ENCODE results near the gene NEB. TPM values are rescaled to one million over a fixed set of nuclear protein-coding genes. Genes with fewer than 3 reads are reported as not detected.
"Not testable (repeated sequence)": the region's sequence is repeated elsewhere in the genome, so short reads cannot be mapped to it uniquely, and the experiment has no call there.

Gene NEB
- total and polyA plus RNA-seq, 9 donors, result 673 to 1,381 (median 1,001) TPM

- WGBS (ENCODE audit: insufficient coverage), result no CpG with 5 or more reads among the region's 2 CpGs
- not testable (repeated sequence) for H3K4me1 ChIP-seq (ENCODE audit: control insufficient read depth, insufficient read depth, low read length); H3K27me3 ChIP-seq (ENCODE audit: control insufficient read depth, insufficient read depth, low read length); H3K9me3 ChIP-seq (replicated peaks; ENCODE audit: control insufficient read depth, low read depth, low read length); DNase-seq; H3K27ac ChIP-seq (ENCODE audit: low read length); H3K4me3 ChIP-seq (ENCODE audit: low read length)
- peaks cover 38% of the 10 kb centered on the region for H3K36me3 ChIP-seq (ENCODE audit: control insufficient read depth, insufficient read depth, low read length)
Measured at GRCh38 chr2:151641895-151642294, 92.4 kb downstream of the NEB start.

- no peak for DNase-seq
- H3K27me3 ChIP-seq (ENCODE audit: control insufficient read depth, insufficient read depth, low read length), result no peaks in the 10 kb centered on the region
- H3K4me1 ChIP-seq (ENCODE audit: control insufficient read depth, insufficient read depth, low read length), result no peaks in the 10 kb centered on the region
- H3K27ac ChIP-seq (ENCODE audit: low read length), result no peak overlapping the region
- H3K4me3 ChIP-seq (ENCODE audit: low read length), result no peak overlapping the region
- H3K9me3 ChIP-seq (replicated peaks; ENCODE audit: control insufficient read depth, low read depth, low read length), result peaks cover 3% of the 10 kb centered on the region
- peaks cover 43% of the 10 kb centered on the region for H3K36me3 ChIP-seq (ENCODE audit: control insufficient read depth, insufficient read depth, low read length)
- WGBS (ENCODE audit: insufficient coverage), result no CpG with 5 or more reads among the region's 9 CpGs
Measured at GRCh38 chr2:151640087-151640486, 94.2 kb downstream of the NEB start.

GRCh38 chr2:151638990-151639389 lies 95.3 kb downstream of the NEB start:
- WGBS (ENCODE audit: insufficient coverage), result no CpG with 5 or more reads among the region's 1 CpG
- no peak overlapping the region for H3K27ac ChIP-seq (ENCODE audit: low read length)
- no peak for DNase-seq

GRCh38 chr2:151638191-151638933 lies 95.9 kb downstream of the NEB start:
- Histone ChIP-seq H3K27ac (ENCODE audit: low read length) (no peak overlapping the region), H3K4me3 (ENCODE audit: low read length) (no peak overlapping the region), H3K36me3 (ENCODE audit: control insufficient read depth, insufficient read depth, low read length) (peaks cover 47% of the 10 kb centered on the region), H3K4me1 (ENCODE audit: control insufficient read depth, insufficient read depth, low read length) (no peaks in the 10 kb centered on the region), H3K9me3 (replicated peaks; ENCODE audit: control insufficient read depth, low read depth, low read length) (peaks cover 5% of the 10 kb centered on the region), H3K27me3 (ENCODE audit: control insufficient read depth, insufficient read depth, low read length) (no peaks in the 10 kb centered on the region)
- 40% methylated on average over 1 of the region's 4 CpGs for WGBS (ENCODE audit: insufficient coverage)
- peak; percentile 43 for DNase-seq

More at GRCh38 chr2:151638990-151639389, 95.3 kb downstream of the NEB start:
- peaks cover 5% of the 10 kb centered on the region for H3K9me3 ChIP-seq (replicated peaks; ENCODE audit: control insufficient read depth, low read depth, low read length)
- no peaks in the 10 kb centered on the region for H3K4me1 ChIP-seq (ENCODE audit: control insufficient read depth, insufficient read depth, low read length)
- no peak overlapping the region for H3K4me3 ChIP-seq (ENCODE audit: low read length)
- H3K27me3 ChIP-seq (ENCODE audit: control insufficient read depth, insufficient read depth, low read length), result no peaks in the 10 kb centered on the region
- H3K36me3 ChIP-seq (ENCODE audit: control insufficient read depth, insufficient read depth, low read length), result peaks cover 49% of the 10 kb centered on the region

- WGBS (ENCODE audit: insufficient coverage), result 49% methylated on average over 4 of the region's 8 CpGs
- peaks cover 43% of the 10 kb centered on the region for H3K36me3 ChIP-seq (ENCODE audit: control insufficient read depth, insufficient read depth, low read length)
Measured at GRCh38 chr2:151637271-151637781, 97.0 kb downstream of the NEB start.

GRCh38 chr2:151634736-151635467 lies 99.4 kb downstream of the NEB start:
- Histone ChIP-seq H3K27me3 (ENCODE audit: control insufficient read depth, insufficient read depth, low read length) (no peaks in the 10 kb centered on the region), H3K27ac (ENCODE audit: low read length) (no peak overlapping the region), H3K36me3 (ENCODE audit: control insufficient read depth, insufficient read depth, low read length) (peaks cover 39% of the 10 kb centered on the region), H3K9me3 (replicated peaks; ENCODE audit: control insufficient read depth, low read depth, low read length) (peaks cover 5% of the 10 kb centered on the region), H3K4me3 (ENCODE audit: low read length) (no peak overlapping the region), H3K4me1 (ENCODE audit: control insufficient read depth, insufficient read depth, low read length) (no peaks in the 10 kb centered on the region)
- no peak for DNase-seq
- WGBS (ENCODE audit: insufficient coverage), result 100% methylated on average over 2 of the region's 4 CpGs

More at GRCh38 chr2:151637271-151637781, 97.0 kb downstream of the NEB start:
- Histone ChIP-seq H3K4me1 (ENCODE audit: control insufficient read depth, insufficient read depth, low read length) (no peaks in the 10 kb centered on the region), H3K27me3 (ENCODE audit: control insufficient read depth, insufficient read depth, low read length) (no peaks in the 10 kb centered on the region), H3K4me3 (ENCODE audit: low read length) (no peak overlapping the region), H3K27ac (ENCODE audit: low read length) (no peak overlapping the region), H3K9me3 (replicated peaks; ENCODE audit: control insufficient read depth, low read depth, low read length) (peaks cover 5% of the 10 kb centered on the region)
- peak; percentile 38 for DNase-seq

GRCh38 chr2:151632993-151633565 lies 101.2 kb downstream of the NEB start:
- no peak overlapping the region for H3K27ac ChIP-seq (ENCODE audit: low read length)
- H3K9me3 ChIP-seq (replicated peaks; ENCODE audit: control insufficient read depth, low read depth, low read length), result peaks cover 5% of the 10 kb centered on the region
- no peak overlapping the region for H3K4me3 ChIP-seq (ENCODE audit: low read length)
- no peaks in the 10 kb centered on the region for H3K27me3 ChIP-seq (ENCODE audit: control insufficient read depth, insufficient read depth, low read length)
- no CpG with 5 or more reads among the region's 1 CpG for WGBS (ENCODE audit: insufficient coverage)
- peaks cover 36% of the 10 kb centered on the region for H3K36me3 ChIP-seq (ENCODE audit: control insufficient read depth, insufficient read depth, low read length)
- DNase-seq, result no peak
- no peaks in the 10 kb centered on the region for H3K4me1 ChIP-seq (ENCODE audit: control insufficient read depth, insufficient read depth, low read length)

GRCh38 chr2:151630372-151630771 lies 103.9 kb downstream of the NEB start:
- Histone ChIP-seq H3K27me3 (ENCODE audit: control insufficient read depth, insufficient read depth, low read length) (no peaks in the 10 kb centered on the region), H3K4me3 (ENCODE audit: low read length) (no peak overlapping the region), H3K36me3 (ENCODE audit: control insufficient read depth, insufficient read depth, low read length) (peaks cover 36% of the 10 kb centered on the region), H3K4me1 (ENCODE audit: control insufficient read depth, insufficient read depth, low read length) (no peaks in the 10 kb centered on the region), H3K27ac (ENCODE audit: low read length) (no peak overlapping the region), H3K9me3 (replicated peaks; ENCODE audit: control insufficient read depth, low read depth, low read length) (peaks cover 5% of the 10 kb centered on the region)
- no peak for DNase-seq
- WGBS (ENCODE audit: insufficient coverage), result no CpG with 5 or more reads among the region's 1 CpG

- Histone ChIP-seq H3K4me3 (ENCODE audit: low read length) (no peak overlapping the region), H3K27ac (ENCODE audit: low read length) (no peak overlapping the region), H3K9me3 (replicated peaks; ENCODE audit: control insufficient read depth, low read depth, low read length) (no peaks in the 10 kb centered on the region), H3K27me3 (ENCODE audit: control insufficient read depth, insufficient read depth, low read length) (no peaks in the 10 kb centered on the region), H3K4me1 (ENCODE audit: control insufficient read depth, insufficient read depth, low read length) (no peaks in the 10 kb centered on the region), H3K36me3 (ENCODE audit: control insufficient read depth, insufficient read depth, low read length) (peaks cover 25% of the 10 kb centered on the region)
- 98% methylated on average over 5 of the region's 6 CpGs for WGBS (ENCODE audit: insufficient coverage)
- DNase-seq, result no peak
Measured at GRCh38 chr2:151627353-151627752, 106.9 kb downstream of the NEB start.

GRCh38 chr2:151624271-151624670 lies 110.0 kb downstream of the NEB start:
- DNase-seq, result peak; percentile 52
- Histone ChIP-seq H3K27me3 (ENCODE audit: control insufficient read depth, insufficient read depth, low read length) (no peaks in the 10 kb centered on the region), H3K27ac (ENCODE audit: low read length) (peak overlapping the region; percentile 22), H3K36me3 (ENCODE audit: control insufficient read depth, insufficient read depth, low read length) (peaks cover 32% of the 10 kb centered on the region), H3K4me3 (ENCODE audit: low read length) (no peak overlapping the region), H3K9me3 (replicated peaks; ENCODE audit: control insufficient read depth, low read depth, low read length) (no peaks in the 10 kb centered on the region), H3K4me1 (ENCODE audit: control insufficient read depth, insufficient read depth, low read length) (no peaks in the 10 kb centered on the region)
